ENCODE results near the gene ZNF385D.

The ZNF385D gene

GRCh38 chr3:21738935-21739702 is 11.9 kb downstream of the ZNF385D start:
- H3K4me3 ChIP-seq (ENCODE audit: low read depth, low read length), result no peak overlapping the region
- no peak for TF ChIP-seq CTCF (IDR thresholded peaks at IDR 0.05; ENCODE audit: insufficient read depth, low read depth, low read length, missing control alignments)
- no peak for DNase-seq (ENCODE audit: low read depth)

GRCh38 chr3:21738283-21738682 is 12.7 kb downstream of the ZNF385D start:
- DNase-seq (ENCODE audit: low read depth), result no peak
- no peak overlapping the region for H3K4me3 ChIP-seq (ENCODE audit: low read depth, low read length)
- TF ChIP-seq CTCF (IDR thresholded peaks at IDR 0.05; ENCODE audit: insufficient read depth, low read depth, low read length, missing control alignments), result no peak

GRCh38 chr3:21734746-21735145 is 16.3 kb downstream of the ZNF385D start:
- no peak for DNase-seq (ENCODE audit: low read depth)
- no peak for TF ChIP-seq CTCF (IDR thresholded peaks at IDR 0.05; ENCODE audit: insufficient read depth, low read depth, low read length, missing control alignments)
- H3K4me3 ChIP-seq (ENCODE audit: low read depth, low read length), result no peak overlapping the region

GRCh38 chr3:21729888-21730459 is 21.0 kb downstream of the ZNF385D start:
- H3K4me3 ChIP-seq (ENCODE audit: low read depth, low read length), result no peak overlapping the region
- no peak for DNase-seq (ENCODE audit: low read depth)
- no peak for TF ChIP-seq CTCF (IDR thresholded peaks at IDR 0.05; ENCODE audit: insufficient read depth, low read depth, low read length, missing control alignments)

- H3K4me3 ChIP-seq (ENCODE audit: low read depth, low read length), result no peak overlapping the region
- no peak for DNase-seq (ENCODE audit: low read depth)
- TF ChIP-seq CTCF (IDR thresholded peaks at IDR 0.05; ENCODE audit: insufficient read depth, low read depth, low read length, missing control alignments), result no peak
Measured at GRCh38 chr3:21729331-21729730, 21.7 kb downstream of the ZNF385D start.

- H3K4me3 ChIP-seq (ENCODE audit: low read depth, low read length), result no peak overlapping the region
- DNase-seq (ENCODE audit: low read depth), result no peak
- TF ChIP-seq CTCF (IDR thresholded peaks at IDR 0.05; ENCODE audit: insufficient read depth, low read depth, low read length, missing control alignments), result no peak
Measured at GRCh38 chr3:21722768-21723167, 28.2 kb downstream of the ZNF385D start.

All from GM12865 (cell line).